DND-41 (cell line): ENCODE data around the gene JAZF1.
"Not testable (repeated sequence)": the region's sequence is repeated elsewhere in the genome, so short reads cannot be mapped to it uniquely, and the experiment has no call there.

ENCODE experiments used
- ATAC-seq: fragments of 200-7000 bp; cut with Tn5 transposase; 3 replicates; pipeline ENCODE4 v1.9.1; 2021; ENCODE audit warnings: low read depth; ENCODE audit not compliant: insufficient read depth
- DNase-seq: peaks from one replicate; pipeline ENCODE4 v3.0.0-alpha.2; 2020
- H2AFZ ChIP-seq: 2 replicates; pipeline ENCODE4 v1.6.0; 2012; ENCODE audit warnings: low read depth, low read length
- H3K27ac ChIP-seq: 2 replicates; pipeline ENCODE4 v1.5.1; 2012; ENCODE audit warnings: low read length, inconsistent platforms
- H3K27me3 ChIP-seq: fragments of 200-600 bp; sonication (generic); 2 replicates; pipeline ENCODE4 v1.6.0; 2012; ENCODE audit warnings: low read length, mild to moderate bottlenecking, inconsistent platforms; ENCODE audit not compliant: insufficient read depth, poor library complexity
- H3K36me3 ChIP-seq: 2 replicates; pipeline ENCODE4 v1.5.1; 2012; ENCODE audit warnings: low read length, inconsistent platforms; ENCODE audit not compliant: insufficient read depth
- H3K4me1 ChIP-seq: 2 replicates; pipeline ENCODE4 v1.5.1; 2012; ENCODE audit warnings: mild to moderate bottlenecking, low read length; ENCODE audit not compliant: insufficient read depth
- H3K4me2 ChIP-seq: 2 replicates; pipeline ENCODE4 v1.6.0; 2012; ENCODE audit warnings: mild to moderate bottlenecking, moderate library complexity, low read length, inconsistent platforms; ENCODE audit not compliant: insufficient read depth
- H3K4me3 ChIP-seq, 2 experiments: fragments of 200-600 bp in 1 of 2; shearing (Covaris generic) in 1 of 2; 2 replicates each; pipeline ENCODE4 v1.5.1; 2012 to 2016; ENCODE audit warnings: inconsistent platforms in 2 of 2, low read length in 2 of 2, mild to moderate bottlenecking in 2 of 2, low read depth in 1 of 2, moderate library complexity in 1 of 2
- H3K79me2 ChIP-seq: 2 replicates; pipeline ENCODE4 v1.6.0; 2012; ENCODE audit warnings: low read length, inconsistent platforms; ENCODE audit not compliant: insufficient read depth
- H3K9ac ChIP-seq: 2 replicates; pipeline ENCODE4 v1.6.0; 2012; ENCODE audit warnings: low read depth, mild to moderate bottlenecking, inconsistent platforms, low read length, moderate library complexity
- H3K9me3 ChIP-seq: 2 replicates; pipeline ENCODE4 v1.5.1; 2012; ENCODE audit warnings: low read length, moderate library complexity, mild to moderate bottlenecking, inconsistent platforms; ENCODE audit not compliant: insufficient read depth, severe bottlenecking
- H4K20me1 ChIP-seq: 2 replicates; pipeline ENCODE4 v1.6.0; 2012; ENCODE audit warnings: low read length; ENCODE audit not compliant: insufficient read depth
- EZH2 ChIP-seq: IDR thresholded peaks from 3 replicates; pipeline ENCODE4 v1.6.1; 2012; ENCODE audit warnings: borderline replicate concordance, low read depth, mild to moderate bottlenecking, moderate library complexity, low read length, inconsistent platforms; ENCODE audit not compliant: severe bottlenecking
- TF ChIP-seq, protein P1 (sequence below): IDR thresholded peaks from 2 replicates; pipeline ENCODE4 v1.5.1; 2012; ENCODE audit warnings: borderline replicate concordance, low read length, moderate library complexity, mild to moderate bottlenecking; ENCODE audit not compliant: poor library complexity, severe bottlenecking; ENCODE audit errors: extremely low read depth

The JAZF1 gene

DNA sequence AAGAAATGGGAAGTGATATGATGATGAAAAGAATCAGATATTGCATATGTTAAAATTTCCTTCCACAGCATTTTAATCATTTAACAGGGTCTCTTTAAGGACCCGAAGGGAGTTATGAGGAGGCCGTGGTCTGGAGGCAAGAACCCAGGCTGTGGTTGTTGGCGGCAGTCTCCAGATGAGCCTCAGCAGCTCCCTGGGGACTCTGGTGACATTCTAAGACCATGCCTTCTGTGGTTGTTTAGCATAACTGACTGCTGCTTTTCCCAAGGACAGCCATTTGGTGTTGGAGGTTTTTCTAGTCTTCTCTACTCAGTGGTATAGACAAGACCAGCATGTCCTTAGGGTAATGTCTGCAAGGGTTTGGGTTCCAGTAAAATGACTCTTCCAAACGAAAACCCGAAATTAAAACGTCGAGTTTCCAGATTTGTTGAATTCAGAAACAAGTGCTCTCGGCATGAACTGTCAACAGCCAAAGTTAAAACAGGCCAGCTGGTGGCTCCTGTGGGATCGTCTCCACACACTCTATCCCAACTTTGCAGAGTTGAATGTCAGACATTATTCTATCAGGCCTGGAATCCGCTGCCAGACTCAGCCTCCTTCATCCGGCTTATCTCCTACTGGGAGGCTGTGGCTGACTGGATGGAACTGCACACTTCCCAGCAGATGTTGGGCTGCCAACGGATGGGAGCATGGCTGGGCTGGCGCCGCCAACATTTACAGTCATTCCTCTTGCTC lies 257.5 kb downstream of the JAZF1 start:
- Histone ChIP-seq H3K9me3 (no peaks in the 10 kb centered on the region), H3K4me1 (peaks cover 35% of the 10 kb centered on the region), H3K4me3 (peak overlapping the region in 1 of 2 experiments; percentile 8; a peak in 1 of 4 replicates), H3K9ac (peak overlapping the region; percentile 28; the same call in 1 of the 2 replicates), H3K36me3 (no peaks in the 10 kb centered on the region), H3K79me2 (no peaks in the 10 kb centered on the region), H3K4me2 (peak overlapping the region; percentile 17; the same call in 1 of the 2 replicates), H4K20me1 (no peaks in the 10 kb centered on the region), H3K27me3 (no peaks in the 10 kb centered on the region), H3K27ac (peak overlapping the region; percentile 79), H2AFZ (peak overlapping the region; percentile 59)
- no peak for TF ChIP-seq EZH2
- TF ChIP-seq, protein P1, sequence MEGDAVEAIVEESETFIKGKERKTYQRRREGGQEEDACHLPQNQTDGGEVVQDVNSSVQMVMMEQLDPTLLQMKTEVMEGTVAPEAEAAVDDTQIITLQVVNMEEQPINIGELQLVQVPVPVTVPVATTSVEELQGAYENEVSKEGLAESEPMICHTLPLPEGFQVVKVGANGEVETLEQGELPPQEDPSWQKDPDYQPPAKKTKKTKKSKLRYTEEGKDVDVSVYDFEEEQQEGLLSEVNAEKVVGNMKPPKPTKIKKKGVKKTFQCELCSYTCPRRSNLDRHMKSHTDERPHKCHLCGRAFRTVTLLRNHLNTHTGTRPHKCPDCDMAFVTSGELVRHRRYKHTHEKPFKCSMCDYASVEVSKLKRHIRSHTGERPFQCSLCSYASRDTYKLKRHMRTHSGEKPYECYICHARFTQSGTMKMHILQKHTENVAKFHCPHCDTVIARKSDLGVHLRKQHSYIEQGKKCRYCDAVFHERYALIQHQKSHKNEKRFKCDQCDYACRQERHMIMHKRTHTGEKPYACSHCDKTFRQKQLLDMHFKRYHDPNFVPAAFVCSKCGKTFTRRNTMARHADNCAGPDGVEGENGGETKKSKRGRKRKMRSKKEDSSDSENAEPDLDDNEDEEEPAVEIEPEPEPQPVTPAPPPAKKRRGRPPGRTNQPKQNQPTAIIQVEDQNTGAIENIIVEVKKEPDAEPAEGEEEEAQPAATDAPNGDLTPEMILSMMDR = no peak
- DNase-seq (peak; percentile 80), ATAC-seq (peak; percentile 96)

DNA sequence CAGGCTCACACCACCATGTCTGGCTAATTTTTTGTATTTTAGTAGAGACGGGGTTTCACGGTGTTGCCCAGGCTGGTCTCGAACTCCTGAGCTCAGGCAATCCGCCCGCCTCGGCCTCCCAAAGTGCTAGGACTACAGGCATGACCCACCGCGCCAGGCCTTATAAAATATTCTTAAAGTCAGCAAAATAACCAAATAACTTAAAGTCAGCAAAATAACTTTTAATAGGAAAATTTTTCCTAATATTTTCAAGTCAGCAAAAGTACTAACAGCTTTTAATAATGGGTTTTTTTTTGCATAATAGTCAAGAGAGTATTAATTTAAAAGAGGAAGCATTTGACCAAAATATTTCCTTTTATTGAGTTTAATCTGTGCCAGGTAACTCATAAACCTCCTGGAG lies 258.2 kb downstream of the JAZF1 start:
- not testable (repeated sequence) for H4K20me1 ChIP-seq, ATAC-seq, H2AFZ ChIP-seq, H3K9ac ChIP-seq, H3K36me3 ChIP-seq, H3K9me3 ChIP-seq, DNase-seq, H3K4me3 ChIP-seq, H3K79me2 ChIP-seq, H3K27me3 ChIP-seq
- peak overlapping the region; percentile 79 for H3K27ac ChIP-seq
- 0 out of 2 replicates have a peak overlapping the region, but pooled peaks have one; percentile 17 for H3K4me2 ChIP-seq
- H3K4me1 ChIP-seq = peaks cover 35% of the 10 kb centered on the region

DNA sequence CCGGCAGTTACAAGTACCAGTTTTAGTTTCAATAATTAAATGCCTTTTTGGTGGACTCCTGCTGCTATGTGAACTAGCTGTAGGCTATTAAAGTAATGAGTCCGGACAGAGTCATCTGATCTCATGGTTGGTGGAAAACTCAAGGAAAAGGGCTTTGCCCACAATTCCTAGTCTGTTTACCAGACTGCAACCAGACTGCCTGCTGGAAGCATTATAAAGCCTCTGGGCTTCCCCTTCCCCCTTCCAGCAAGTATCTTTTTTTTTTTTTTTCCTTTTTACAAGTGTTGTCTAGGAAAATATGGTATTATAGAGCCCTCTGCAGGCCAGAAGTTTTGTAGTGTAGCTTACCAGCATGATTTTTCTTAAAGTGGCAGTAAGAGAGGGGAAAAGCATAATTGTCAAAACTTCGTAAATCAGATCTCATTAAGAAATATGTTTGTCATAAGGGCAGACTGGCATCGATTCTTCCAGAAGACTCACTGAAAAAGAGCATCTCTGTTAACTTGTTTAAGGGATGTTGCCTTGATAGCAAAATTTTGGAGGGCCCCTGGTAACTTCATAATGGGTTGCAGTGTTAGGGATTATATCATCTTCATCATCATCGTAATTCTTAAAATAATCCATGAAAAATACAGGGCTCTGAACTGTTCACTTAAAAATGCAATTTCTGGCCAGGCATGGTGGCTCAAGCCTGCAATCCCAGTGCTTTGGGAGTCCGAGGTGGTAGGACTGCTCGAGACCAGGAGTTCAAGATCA lies 259.3 kb downstream of the JAZF1 start:
- ATAC-seq = peak; percentile 50
- Histone ChIP-seq H3K36me3 (no peaks in the 10 kb centered on the region), H4K20me1 (no peaks in the 10 kb centered on the region), H2AFZ (no peak overlapping the region), H3K27me3 (no peaks in the 10 kb centered on the region), H3K79me2 (no peaks in the 10 kb centered on the region), H3K4me2 (peak overlapping the region; percentile 44), H3K9me3 (no peaks in the 10 kb centered on the region), H3K4me3 (no peak overlapping the region), H3K27ac (peak overlapping the region; percentile 57), H3K9ac (peak overlapping the region; percentile 7; the same call in 1 of the 2 replicates), H3K4me1 (peaks cover 35% of the 10 kb centered on the region)
- TF ChIP-seq EZH2 = no peak
- TF ChIP-seq, protein P1 = peak; percentile 82
- DNase-seq = peak; percentile 55

DNA sequence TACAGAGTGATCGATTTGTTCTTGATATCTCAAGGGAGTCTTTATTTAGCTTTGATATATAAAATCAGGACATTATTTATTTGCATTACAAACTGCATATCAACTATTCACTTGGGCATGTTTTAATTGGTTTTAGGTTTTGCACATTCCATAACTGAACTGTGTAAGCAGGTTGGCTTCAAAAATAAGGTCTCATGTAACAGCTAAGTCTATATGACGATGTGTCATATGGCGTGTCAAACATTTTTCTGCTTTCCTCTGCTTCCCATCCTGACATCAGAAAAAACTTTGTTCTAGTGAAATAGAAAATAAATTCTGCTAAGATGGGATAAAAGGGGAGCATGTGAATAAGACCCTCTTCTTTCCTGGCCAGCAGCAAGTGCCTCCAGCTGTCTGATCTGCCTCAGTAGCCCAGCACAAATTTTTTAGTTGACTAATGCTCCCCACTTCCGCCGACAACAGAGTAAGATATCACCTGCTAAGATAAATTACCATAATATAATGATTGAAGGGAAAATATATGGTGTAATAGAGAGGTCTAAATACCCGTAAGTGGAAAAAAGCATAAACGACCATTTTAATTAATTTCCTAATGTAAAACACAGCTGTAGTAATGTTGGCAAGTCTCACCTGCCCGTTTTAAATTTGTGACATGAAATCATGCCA lies 260.2 kb downstream of the JAZF1 start:
- Histone ChIP-seq H3K79me2 (no peaks in the 10 kb centered on the region), H3K36me3 (no peaks in the 10 kb centered on the region), H3K9ac (peak overlapping the region; percentile 7; the same call in 1 of the 2 replicates), H3K27me3 (no peaks in the 10 kb centered on the region), H3K4me2 (no peak overlapping the region), H3K4me3 (no peak overlapping the region), H3K9me3 (no peaks in the 10 kb centered on the region), H2AFZ (no peak overlapping the region), H3K4me1 (peaks cover 35% of the 10 kb centered on the region), H4K20me1 (no peaks in the 10 kb centered on the region), H3K27ac (peak overlapping the region; percentile 57; the same call in 1 of the 2 replicates)
- ATAC-seq = no peak
- TF ChIP-seq, protein P1 = no peak
- no peak for DNase-seq
